ENCODE results near the gene GOLGA5. TPM values are rescaled to one million over a fixed set of nuclear protein-coding genes. Genes with fewer than 3 reads are reported as not detected.
"Not testable (repeated sequence)": the region's sequence is repeated elsewhere in the genome, so short reads cannot be mapped to it uniquely, and the experiment has no call there.

GOLGA5 gene
- total RNA-seq, 6 donors from 2014 or later, result 24.1 to 60.0 (median 32.2) TPM

- peaks cover 0 to 1% (median 0%) of the 10 kb centered on the region in 4 donors for H3K4me1 ChIP-seq
- H3K27ac ChIP-seq, result peak overlapping the region in 2 of 4 donors; percentile 18 to 35
- no peak overlapping the region for H3K4me3 ChIP-seq
- 92 to 100% methylated on average over 5 of the region's 5 CpGs for WGBS, 2 donors
- no peaks in the 10 kb centered on the region for H3K9me3 ChIP-seq
- TF ChIP-seq CTCF (IDR thresholded peaks at IDR 0.05) (no peak), EP300 (IDR thresholded peaks at IDR 0.05) (no peak), POLR2A (IDR thresholded peaks at IDR 0.05) (no peak), POLR2AphosphoS5 (IDR thresholded peaks at IDR 0.05) (no peak)
- no peaks in the 10 kb centered on the region for H3K27me3 ChIP-seq
- DNase-seq (no peak), ATAC-seq (ENCODE audit: low FRiP score in 2 of 2) (no peak)
- H3K36me3 ChIP-seq, result no peaks in the 10 kb centered on the region
Measured at GRCh38 chr14:92768795-92769194, 25.3 kb upstream of the GOLGA5 start.

GRCh38 chr14:92770484-92770883 is 23.6 kb upstream of the GOLGA5 start:
- no peaks in the 10 kb centered on the region for H3K27me3 ChIP-seq
- WGBS, 2 donors, result 54 to 70% methylated on average over 2 of the region's 2 CpGs

GRCh38 chr14:92774572-92774971 is 19.5 kb upstream of the GOLGA5 start:
- TF ChIP-seq CTCF (IDR thresholded peaks at IDR 0.05) (no peak), POLR2A (IDR thresholded peaks at IDR 0.05) (no peak), EP300 (IDR thresholded peaks at IDR 0.05) (no peak), POLR2AphosphoS5 (IDR thresholded peaks at IDR 0.05) (no peak)
- ATAC-seq (ENCODE audit: low FRiP score in 2 of 2), result peak in 1 of 2 donors; percentile 66
- Histone ChIP-seq H3K9me3 (no peaks in the 10 kb centered on the region), H3K36me3 (no peaks in the 10 kb centered on the region), H3K27me3 (no peaks in the 10 kb centered on the region), H3K27ac (peak overlapping the region in 1 of 4 donors; percentile 68), H3K4me3 (no peak overlapping the region), H3K4me1 (no peaks in the 10 kb centered on the region)
- no peak for DNase-seq
- WGBS, 2 donors, result 81 to 83% methylated on average over 8 of the region's 8 CpGs

More at GRCh38 chr14:92770484-92770883, 23.6 kb upstream of the GOLGA5 start:
- Histone ChIP-seq H3K36me3 (no peaks in the 10 kb centered on the region), H3K27ac (peak overlapping the region in 1 of 4 donors; percentile 45), H3K4me1 (no peaks in the 10 kb centered on the region), H3K9me3 (no peaks in the 10 kb centered on the region), H3K4me3 (no peak overlapping the region)
- no peak for ATAC-seq (ENCODE audit: low FRiP score in 2 of 2)
- DNase-seq, result no peak
- no peak for TF ChIP-seq POLR2AphosphoS5 (IDR thresholded peaks at IDR 0.05)
- TF ChIP-seq EP300 (IDR thresholded peaks at IDR 0.05), result no peak
- no peak for TF ChIP-seq CTCF (IDR thresholded peaks at IDR 0.05)
- no peak for TF ChIP-seq POLR2A (IDR thresholded peaks at IDR 0.05)

GRCh38 chr14:92775292-92775691 is 18.8 kb upstream of the GOLGA5 start:
- peak; percentile 52 to 87 for ATAC-seq (ENCODE audit: low FRiP score in 2 of 2)
- not testable (repeated sequence) for H3K4me3 ChIP-seq, H3K27me3 ChIP-seq, DNase-seq, H3K4me1 ChIP-seq, H3K36me3 ChIP-seq, H3K9me3 ChIP-seq
- peak overlapping the region in 2 of 4 donors; percentile 23 to 68 for H3K27ac ChIP-seq
- 11 to 30% methylated on average over 1 to 2 of the region's 2 CpGs for WGBS, 2 donors
- peak in 1 of 4 donors; percentile 19 for TF ChIP-seq POLR2A (IDR thresholded peaks at IDR 0.05)

GRCh38 chr14:92778868-92779565 is 15.1 kb upstream of the GOLGA5 start:
- H3K4me3 ChIP-seq, H3K36me3 ChIP-seq, H3K4me1 ChIP-seq, H3K27me3 ChIP-seq, DNase-seq, H3K27ac ChIP-seq, H3K9me3 ChIP-seq: not testable (repeated sequence)
- WGBS, 2 donors, result 83 to 91% methylated on average over 1 to 3 of the region's 3 CpGs
- peak in 1 of 2 donors; percentile 34 for ATAC-seq (ENCODE audit: low FRiP score in 2 of 2)

Data from upper lobe of left lung (tissue), 6 donors.